SH-SY5Y (cell line): ENCODE measurements around the gene CECR2.

ENCODE experiments used
- GATA2 ChIP-seq: IDR thresholded peaks from 2 replicates; pipeline ENCODE4 v1.6.1; 2011; ENCODE audit warnings: mild to moderate bottlenecking, low read depth, low read length
- GATA3 ChIP-seq: IDR thresholded peaks from 2 replicates; pipeline ENCODE4 v1.6.1; 2011; ENCODE audit warnings: low read depth, mild to moderate bottlenecking, low read length, moderate library complexity

GRCh38 chr22:17388235-17388634 is 19.0 kb downstream of the CECR2 start:
- TF ChIP-seq GATA2, result no peak
- TF ChIP-seq GATA3, result no peak
